Epidermal melanocyte (primary cell): Measurements from ENCODE around the gene RGMA.
"Not testable (repeated sequence)": the region's sequence is repeated elsewhere in the genome, so short reads cannot be mapped to it uniquely, and the experiment has no call there.

Source experiments
- DNase-seq: peaks from one replicate; pipeline ENCODE4 v3.0.0; 2011; ENCODE audit warnings: low spot score; ENCODE audit not compliant: insufficient read length

The RGMA gene

GRCh38 chr15:93035092-93035915, 53.7 kb downstream of the RGMA start:
- no peak for DNase-seq

DNA sequence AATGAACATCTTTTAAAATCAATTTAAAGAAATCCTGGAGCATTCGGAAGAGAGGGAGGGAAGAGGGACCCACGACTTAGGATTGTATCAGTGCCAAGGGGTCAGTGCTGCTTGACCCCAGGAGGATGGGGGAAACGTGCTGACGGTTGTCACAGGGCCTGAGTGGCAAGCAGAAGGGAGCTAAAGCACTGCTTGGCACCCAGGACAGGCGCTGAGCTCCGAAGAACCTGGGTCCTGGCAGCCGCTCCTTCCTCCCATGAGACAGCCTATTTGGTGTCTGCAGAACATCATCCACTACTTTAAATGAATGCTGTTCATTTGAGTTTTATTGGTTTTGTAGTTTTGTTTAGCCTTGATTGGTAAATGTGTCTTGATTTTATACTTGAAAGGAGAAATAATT, 54.5 kb downstream of the RGMA start:
- no peak for DNase-seq

- no peak for DNase-seq
These were observed 55.5 kb downstream of the RGMA start for GRCh38 chr15:93033434-93034045.

DNA sequence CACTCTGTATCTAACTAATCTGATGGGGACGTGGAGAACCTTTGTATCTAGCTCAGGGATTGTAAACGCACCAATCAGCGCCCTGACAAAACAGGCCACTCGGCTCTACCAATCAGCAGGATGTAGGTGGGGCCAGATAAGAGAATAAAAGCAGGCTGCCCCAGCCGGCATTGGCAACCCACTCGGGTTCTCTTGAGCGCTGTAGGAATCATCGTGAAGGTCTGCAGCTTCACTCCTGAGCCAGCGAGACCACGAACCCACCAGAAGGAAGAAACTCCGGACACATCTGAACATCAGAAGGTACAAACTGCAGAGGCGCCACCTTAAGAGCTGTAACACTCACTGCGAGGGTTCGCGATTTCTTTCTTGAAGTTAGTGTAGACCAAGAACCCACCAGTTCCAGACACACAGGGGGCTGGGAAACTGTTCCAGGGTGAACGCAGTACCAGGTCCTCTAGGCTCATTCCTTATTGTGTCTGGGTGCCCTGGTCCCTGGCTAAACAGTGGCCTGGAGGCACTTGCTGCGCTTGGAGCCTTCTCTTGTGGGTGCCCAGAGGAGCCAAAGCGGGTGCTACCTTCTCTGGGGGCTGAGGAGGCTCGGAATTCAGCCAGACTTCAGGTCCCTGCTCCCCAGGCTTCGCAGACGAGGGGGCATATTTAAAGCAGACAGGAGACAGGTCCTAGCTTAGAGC, 56.4 kb downstream of the RGMA start:
- not testable (repeated sequence) for DNase-seq

- DNase-seq: not testable (repeated sequence)
These were observed 57.2 kb downstream of the RGMA start for GRCh38 chr15:93031557-93032384.

- DNase-seq: no peak
These were observed 57.9 kb downstream of the RGMA start for GRCh38 chr15:93031103-93031464.

- DNase-seq: peak; percentile 77
These were observed 58.4 kb downstream of the RGMA start for GRCh38 chr15:93030430-93031102.

GRCh38 chr15:93029836-93030429, 59.1 kb downstream of the RGMA start:
- no peak for DNase-seq

DNA sequence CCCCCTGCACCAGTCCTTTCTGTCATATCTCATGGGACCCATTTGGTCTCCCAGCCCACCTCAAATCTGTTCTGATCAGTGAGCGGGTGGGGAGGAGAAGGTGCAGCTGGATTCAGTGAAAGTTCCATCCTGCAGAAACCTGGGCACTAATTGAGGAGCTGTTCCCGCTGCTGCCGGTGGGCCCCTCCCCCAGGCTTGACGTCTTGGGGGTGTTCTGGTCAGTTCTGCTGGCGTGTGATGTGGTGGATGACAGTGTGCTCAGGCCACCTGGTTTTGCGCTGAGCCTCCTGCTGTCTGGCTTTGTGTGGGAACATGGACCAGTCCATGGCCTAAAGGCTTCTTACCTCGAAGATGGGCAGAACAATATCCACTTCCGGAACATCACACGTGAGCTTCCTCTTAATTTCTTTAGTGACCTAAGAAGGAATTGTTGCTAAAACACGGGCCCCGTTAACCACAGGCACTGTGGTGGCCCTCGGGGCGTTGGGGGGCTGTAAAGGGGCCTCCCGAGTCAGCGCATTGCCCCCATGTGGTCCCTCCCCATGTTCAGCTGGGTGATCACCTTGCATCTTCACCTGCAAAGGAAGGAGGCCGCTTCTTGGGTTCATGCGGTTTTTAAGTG, 59.7 kb downstream of the RGMA start:
- no peak for DNase-seq

DNA sequence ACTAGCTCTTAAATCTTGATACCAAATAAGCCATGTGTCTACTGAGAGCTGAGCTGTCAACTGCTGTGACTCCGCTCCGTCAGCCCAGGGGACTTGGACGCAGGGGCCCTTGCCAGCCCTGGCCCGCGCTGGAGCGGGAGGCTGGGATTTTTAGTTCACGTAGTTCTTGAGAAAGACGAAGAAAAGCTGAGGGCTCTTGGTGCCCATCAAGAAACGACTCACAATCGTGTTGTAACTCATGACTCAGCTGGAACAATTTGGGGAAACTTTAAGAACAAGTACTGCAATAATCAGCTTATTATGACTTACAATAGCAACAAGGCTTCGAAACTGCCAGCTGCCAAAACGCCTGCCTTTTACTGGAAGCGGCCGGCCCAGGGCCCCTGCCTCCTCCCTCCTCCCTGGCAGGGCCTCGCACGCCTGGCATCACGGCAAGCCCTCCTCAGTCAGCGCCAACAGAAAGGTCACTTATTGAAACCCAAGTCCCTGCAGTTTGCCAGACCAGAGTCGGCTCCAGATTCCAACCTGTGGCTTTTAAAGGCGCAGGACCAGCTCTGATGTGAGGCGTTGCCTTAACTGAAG, 60.3 kb downstream of the RGMA start:
- no peak for DNase-seq

- no peak for DNase-seq
These were observed 60.8 kb downstream of the RGMA start for GRCh38 chr15:93028111-93028631.

DNA sequence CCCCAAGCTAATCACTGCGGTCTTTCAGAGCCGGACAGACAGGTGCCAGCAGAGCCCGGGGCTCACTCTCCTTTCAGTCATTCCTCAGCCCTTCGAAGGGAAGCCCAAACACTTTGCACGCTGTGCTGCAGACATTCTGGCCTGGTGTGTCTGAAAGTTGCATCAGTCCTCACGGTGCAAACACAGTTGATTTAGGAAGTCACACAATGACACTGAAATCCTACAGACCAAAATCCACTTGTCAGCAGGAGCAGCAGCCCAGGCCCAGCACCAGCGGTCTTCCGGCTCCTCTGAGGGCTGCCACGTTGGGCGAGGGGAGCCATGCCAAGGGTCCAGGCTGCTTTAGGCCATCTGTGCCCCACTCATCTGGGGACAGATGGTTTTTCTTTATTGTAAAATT, 61.6 kb downstream of the RGMA start:
- DNase-seq: no peak

GRCh38 chr15:93026380-93026817, 62.6 kb downstream of the RGMA start:
- no peak for DNase-seq

DNA sequence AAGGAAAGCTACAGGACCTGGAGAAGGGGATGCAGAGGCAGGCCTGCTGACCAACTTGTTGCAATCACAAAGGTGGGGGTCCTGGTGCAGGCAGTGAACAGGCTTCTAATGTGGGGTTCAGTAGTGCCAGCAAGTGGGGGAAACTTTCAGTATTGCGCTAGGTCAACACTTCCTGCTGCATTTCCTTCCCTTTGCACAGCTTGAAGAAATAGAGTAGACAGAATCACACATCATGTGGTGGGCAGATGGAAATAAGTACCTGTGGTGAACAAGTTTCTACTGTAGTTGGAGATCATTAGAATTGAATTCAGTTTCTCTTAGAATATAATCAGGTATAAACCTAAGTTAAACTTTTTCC, 63.4 kb downstream of the RGMA start:
- DNase-seq: no peak

- DNase-seq: no peak
These were observed 64.0 kb downstream of the RGMA start for GRCh38 chr15:93024716-93025624.

DNA sequence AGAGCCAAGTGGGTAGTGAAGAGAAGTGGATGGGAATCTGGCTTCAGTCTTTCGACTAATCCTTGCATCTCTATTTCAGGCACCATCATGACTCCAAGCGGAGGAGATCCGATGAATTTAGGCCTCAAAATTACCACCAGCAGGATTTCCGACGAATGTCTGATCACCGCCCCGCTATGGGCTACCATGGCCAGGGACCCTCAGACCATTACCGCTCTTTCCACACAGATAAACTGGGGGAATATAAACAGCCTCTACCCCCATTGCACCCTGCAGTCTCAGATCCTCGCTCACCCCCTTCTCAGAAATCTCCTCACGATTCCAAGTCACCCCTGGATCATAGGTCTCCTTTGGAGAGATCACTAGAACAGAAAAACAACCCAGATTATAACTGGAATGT, 64.7 kb downstream of the RGMA start:
- no peak for DNase-seq

DNA sequence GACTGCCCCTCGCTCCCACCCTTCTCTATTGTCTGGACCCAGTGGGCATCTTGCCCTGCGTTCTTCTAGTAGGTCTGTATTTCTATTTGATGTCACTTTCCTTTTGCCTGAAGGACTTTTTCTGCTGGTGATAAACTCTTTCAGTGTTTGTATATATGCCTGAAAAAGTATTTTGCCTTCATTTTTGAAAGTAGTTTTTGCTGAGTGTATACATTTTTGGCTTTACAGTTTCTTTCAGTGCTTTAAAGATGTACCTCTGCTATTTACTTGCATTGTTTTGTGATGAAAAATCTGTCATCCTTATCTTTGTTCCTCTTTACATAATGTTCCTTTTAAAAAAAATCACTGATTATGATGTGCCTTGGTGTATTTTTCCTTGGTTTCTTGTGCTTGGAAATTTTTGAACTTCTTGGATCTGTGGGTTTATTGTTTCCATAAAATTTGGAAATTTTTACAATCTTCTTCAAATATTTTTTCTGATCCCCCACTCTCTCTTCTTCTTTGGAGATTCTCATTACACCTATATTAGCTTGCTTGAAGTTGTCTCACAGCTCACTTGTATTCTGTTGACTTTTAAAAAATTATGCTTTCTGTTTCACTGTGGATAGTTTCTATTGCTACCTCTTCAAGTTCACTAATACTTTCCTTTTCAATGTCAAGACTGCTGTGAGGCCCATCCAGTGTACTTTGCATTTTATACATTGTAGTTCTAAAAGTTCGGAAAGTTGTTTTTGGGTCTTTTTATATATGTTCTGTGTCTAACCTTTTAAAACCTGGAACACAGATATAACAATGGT, 67.8 kb downstream of the RGMA start:
- no peak for DNase-seq

DNA sequence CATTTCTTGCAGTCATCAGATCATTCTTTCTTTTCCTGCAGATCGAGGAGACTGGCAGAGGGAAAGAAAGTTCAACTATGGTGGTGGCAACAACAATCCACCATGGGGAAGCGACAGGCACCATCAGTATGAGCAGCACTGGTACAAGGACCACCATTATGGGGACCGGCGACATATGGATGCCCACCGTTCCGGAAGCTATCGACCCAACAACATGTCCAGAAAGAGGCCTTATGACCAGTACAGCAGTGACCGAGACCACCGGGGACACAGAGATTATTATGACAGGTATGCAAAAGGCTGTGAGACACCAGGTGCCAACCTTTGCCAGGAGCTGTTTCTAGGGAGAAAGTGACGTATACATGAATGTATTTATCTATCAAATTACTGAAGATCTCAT, 69.0 kb downstream of the RGMA start:
- no peak for DNase-seq
